HPDE6-E6E7 (cell line): Measurements from ENCODE around the gene SMPD4.
"Not testable (repeated sequence)": the region's sequence is repeated elsewhere in the genome, so short reads cannot be mapped to it uniquely, and the experiment has no call there.

Experiments used
- DNase-seq: peaks from one replicate; pipeline ENCODE4 v3.0.0; 2011; ENCODE audit warnings: missing footprints; ENCODE audit errors: extremely low spot score

Gene SMPD4

GRCh38 chr2:130157354-130157753 is 24.0 kb downstream of the SMPD4 start:
- DNase-seq: not testable (repeated sequence)

- DNase-seq: no peak
Observed at GRCh38 chr2:130156624-130157004, 24.8 kb downstream of the SMPD4 start.

GRCh38 chr2:130155956-130156623 is 25.3 kb downstream of the SMPD4 start:
- DNase-seq: not testable (repeated sequence)

- DNase-seq: no peak
Observed at GRCh38 chr2:130154773-130155765, 26.3 kb downstream of the SMPD4 start.

GRCh38 chr2:130154423-130154770 is 27.0 kb downstream of the SMPD4 start:
- not testable (repeated sequence) for DNase-seq

- not testable (repeated sequence) for DNase-seq
Observed at GRCh38 chr2:130153721-130154422, 27.5 kb downstream of the SMPD4 start.

GRCh38 chr2:130152816-130153595 is 28.4 kb downstream of the SMPD4 start:
- no peak for DNase-seq

GRCh38 chr2:130152136-130152815 is 29.1 kb downstream of the SMPD4 start:
- DNase-seq: not testable (repeated sequence)

GRCh38 chr2:130151145-130151512 is 30.3 kb downstream of the SMPD4 start:
- DNase-seq: not testable (repeated sequence)

GRCh38 chr2:130150181-130151144 is 30.9 kb downstream of the SMPD4 start:
- DNase-seq: no peak

GRCh38 chr2:130148515-130148914 is 32.9 kb downstream of the SMPD4 start:
- not testable (repeated sequence) for DNase-seq

GRCh38 chr2:130145006-130145414 is 36.4 kb downstream of the SMPD4 start, which contains the start of gene CCDC74B:
Gene CCDC74B (minus strand): TSS chr2:130145112. CDS start chr2:130144996, 116 bp downstream.
- not testable (repeated sequence) for DNase-seq

GRCh38 chr2:130143266-130144039 is 37.9 kb downstream of the SMPD4 start:
- DNase-seq: not testable (repeated sequence)

- DNase-seq: not testable (repeated sequence)
Observed at GRCh38 chr2:130142396-130143265, 38.8 kb downstream of the SMPD4 start.

- not testable (repeated sequence) for DNase-seq
Observed at GRCh38 chr2:130141645-130142370, 39.6 kb downstream of the SMPD4 start.

- DNase-seq: not testable (repeated sequence)
Observed at GRCh38 chr2:130141002-130141401, 40.4 kb downstream of the SMPD4 start.

GRCh38 chr2:130140516-130140915 is 40.9 kb downstream of the SMPD4 start:
- not testable (repeated sequence) for DNase-seq
